HepG2 (cell line): ENCODE measurements around the gene KRT2. TPM values are rescaled to one million over a fixed set of nuclear protein-coding genes. Genes with fewer than 3 reads are reported as not detected.

Source experiments
- ATAC-seq: fragments of 200-7000 bp; cut with Tn5 transposase; 3 replicates; pipeline ENCODE4 v1.9.1; 2020; ENCODE audit warnings: mild to moderate bottlenecking, moderate library complexity
- BruUV-seq: library from RNA; stranded (reverse); fragments of 400-500 nt; replicated peaks from 2 replicates; lab custom pipeline; 2021; lab: Mats Ljungman, UMichigan
- CTCF ChIA-PET: fragments of 300-600 bp; formaldehyde crosslinking; extraction: SDS; loops from one replicate; lab custom pipeline; 2021; ENCODE audit warnings: low total read pairs, inconsistent platforms, low intra/inter-chr PET ratio; lab: Yijun Ruan, JAX
- POLR2A ChIA-PET: fragments of 350-600 bp; sonication (Branson Sonifier 250); formaldehyde crosslinking; loops from one replicate; lab custom pipeline; 2020; ENCODE audit warnings: antibody characterized with exemption, inconsistent platforms; lab: Yijun Ruan, JAX
- DNase-seq: peaks from one replicate; pipeline ENCODE4 v3.0.0-alpha.2; 2015; ENCODE audit warnings: low spot score
- FAIRE-seq: peaks from 3 replicates; lab custom pipeline; 2011; peaks lifted over from hg19 to GRCh38; lab: Jason Lieb, UNC
- H2AFZ ChIP-seq: one replicate; pipeline ENCODE4 v1.6.1; 2011; ENCODE audit warnings: low read length, inconsistent platforms
- H3K27ac ChIP-seq: fragments of 300-600 bp; 3 replicates; pipeline ENCODE4 v1.8.0; 2011; ENCODE audit warnings: mixed run types, mild to moderate bottlenecking, mixed read lengths, low read length, inconsistent platforms; ENCODE audit not compliant: insufficient read depth; ENCODE audit errors: extremely low read length
- H3K27me3 ChIP-seq, 2 experiments: fragments of 200-600 bp in 1 of 2; 2 replicates in 1 of 2; 3 replicates in 1 of 2; pipeline versions ENCODE4 v1.6.0 to v1.8.0; 2011; ENCODE audit warnings: low read length in 2 of 2, mild to moderate bottlenecking in 2 of 2, moderate library complexity in 2 of 2, inconsistent platforms in 1 of 2; ENCODE audit not compliant: insufficient read depth in 2 of 2, control insufficient read depth in 1 of 2
- H3K36me3 ChIP-seq, 2 experiments: fragments of 200-600 bp in 1 of 2; replicated peaks in 1 of 2; 2 replicates in 1 of 2; 3 replicates in 1 of 2; pipeline versions ENCODE4 v1.5.1 to v1.8.0; 2011; ENCODE audit warnings: low read length in 2 of 2, inconsistent platforms in 1 of 2; ENCODE audit not compliant: insufficient read depth in 2 of 2, control insufficient read depth in 1 of 2
- H3K4me1 ChIP-seq: 2 replicates; pipeline ENCODE4 v1.5.1; 2012; ENCODE audit warnings: low read length, inconsistent platforms; ENCODE audit not compliant: insufficient read depth
- H3K4me2 ChIP-seq: 2 replicates; pipeline ENCODE4 v1.6.0; 2011; ENCODE audit warnings: low read depth, low read length, inconsistent platforms
- H3K4me3 ChIP-seq, 3 experiments: fragments of 200-600 bp in 1 of 3; sonication (generic), shearing (Covaris generic) in 1 of 3; replicated peaks in 1 of 3; 2 replicates each; pipeline ENCODE4 v1.5.1; 2011 to 2016; ENCODE audit warnings: low read length in 3 of 3, inconsistent platforms in 2 of 3, low read depth in 2 of 3, mild to moderate bottlenecking in 2 of 3, control low read depth in 1 of 3, mixed read lengths in 1 of 3; ENCODE audit not compliant: insufficient read depth in 1 of 3
- H3K79me2 ChIP-seq: one replicate; pipeline ENCODE4 v1.6.1; 2011; ENCODE audit warnings: low read length, inconsistent platforms; ENCODE audit not compliant: insufficient read depth
- H3K9ac ChIP-seq: 2 replicates; pipeline ENCODE4 v1.6.0; 2011; ENCODE audit warnings: mild to moderate bottlenecking, low read depth, low read length, inconsistent platforms; ENCODE audit not compliant: insufficient read depth
- H3K9me3 ChIP-seq: 2 replicates; pipeline ENCODE4 v1.5.1; 2012; ENCODE audit warnings: mild to moderate bottlenecking, low read length
- H4K20me1 ChIP-seq: 2 replicates; pipeline ENCODE4 v1.6.0; 2011; ENCODE audit warnings: inconsistent platforms, mild to moderate bottlenecking, low read length, moderate library complexity; ENCODE audit not compliant: insufficient read depth
- HHEX ChIP-seq: IDR thresholded peaks from 2 replicates; pipeline ENCODE4 v1.6.1; 2016; ENCODE audit warnings: control low read depth
- SMARCE1 ChIP-seq: fragments of 450-650 bp; IDR thresholded peaks from 2 replicates; pipeline ENCODE4 v1.6.1; 2017; ENCODE audit warnings: borderline replicate concordance
- SP4 ChIP-seq: sonication (generic); formaldehyde crosslinking; IDR thresholded peaks from 2 replicates; pipeline ENCODE4 v1.8.1; 2023; ENCODE audit warnings: mild to moderate bottlenecking, missing genetic modification reagents
- TERF1 ChIP-seq: sonication (generic); formaldehyde crosslinking; IDR thresholded peaks from 2 replicates; pipeline ENCODE4 v1.8.0; 2022; ENCODE audit warnings: mild to moderate bottlenecking, missing genetic modification reagents, moderate library complexity
- YY1 ChIP-seq: IDR thresholded peaks from 2 replicates; pipeline ENCODE4 v1.6.1; 2011; ENCODE audit warnings: low read length, low read depth, moderate library complexity, mild to moderate bottlenecking; ENCODE audit not compliant: insufficient read depth, insufficient replicate concordance
- ZBTB8A ChIP-seq: sonication (generic); formaldehyde crosslinking; IDR thresholded peaks from 2 replicates; pipeline ENCODE4 v1.4.0; 2020; ENCODE audit warnings: mild to moderate bottlenecking, low read depth, missing genetic modification reagents, borderline replicate concordance
- ZHX1 ChIP-seq: sonication (generic); formaldehyde crosslinking; IDR thresholded peaks from 2 replicates; pipeline ENCODE4 v1.8.1; 2022; ENCODE audit warnings: low read depth, mild to moderate bottlenecking, missing genetic modification reagents
- WGBS: methylation state at CpG from one replicate; pipeline ENCODE4 v1.1.6; 2017; ENCODE audit warnings: low lambda C conversion rate; 5-methylcytosine and 5-hydroxymethylcytosine counted together
- in situ Hi-C: cut with HindIII; loops from 2 replicates; pipeline ENCODE4 v1.10.0; 2017; ENCODE audit warnings: low pct_unique_long_range_greater_than_20kb; ENCODE audit not compliant: extremely low pct_ligation_motif_present
- intact Hi-C: fragments of 100-400 bp; cut with micrococcal nuclease; formaldehyde crosslinking; loops from one replicate; pipeline ENCODE4 v1.10.0; 2022; ENCODE audit not compliant: unreplicated experiment
- polyA plus RNA-seq, 8 experiments: library from polyadenylated mRNA; depleted of rRNA in 3 of 8; stranded (reverse) in 7 of 8; unstranded in 1 of 8; fragments of >200 nt; fragmentation: Illumina TruSeq in 4 of 8; extraction: Trizol in 4 of 8; gene quantifications; 2 replicates each; pipeline versions ENCODE4 v1.2.1 to v1.2.3, GENCODE V29; 2011 to 2016; ENCODE audit warnings: low read depth in 4 of 8, missing spikeins in 1 of 8, mixed read lengths in 1 of 8; ENCODE audit not compliant: insufficient read depth in 1 of 8
- total RNA-seq, 5 experiments: library from RNA; depleted of rRNA; stranded (reverse); fragments of >200 nt; fragmentation: Illumina TruSeq; extraction: Trizol; gene quantifications; 2 replicates each; pipeline ENCODE4 v1.2.3, GENCODE V29; 2016; ENCODE audit warnings: low read depth in 1 of 5

KRT2 gene
- total and polyA plus RNA-seq, 2 of the 13 experiments (the other 11 are each of a cell fraction or from before 2014, with no cell fraction given) = not detected

GRCh38 chr12:52606096-52606495 is 45.9 kb downstream of the KRT2 start:
- FAIRE-seq (no peak), ATAC-seq (no peak), DNase-seq (no peak)
- Histone ChIP-seq H4K20me1 (no peaks in the 10 kb centered on the region), H3K4me3 (no peak overlapping the region), H3K9me3 (no peaks in the 10 kb centered on the region), H3K27me3 (peaks cover 3 to 23% of the 10 kb centered on the region in 2 experiments; a peak in 3 of 5 replicates), H3K79me2 (no peaks in the 10 kb centered on the region), H3K9ac (no peak overlapping the region), H3K4me1 (no peaks in the 10 kb centered on the region), H3K4me2 (no peak overlapping the region), H2AFZ (no peak overlapping the region), H3K36me3 (no peaks in the 10 kb centered on the region), H3K27ac (no peak overlapping the region)
- 5% methylated on average over 3 of the region's 3 CpGs for WGBS
- CTCF ChIA-PET = no interaction called here
- no TSS peak for BruUV-seq
- POLR2A ChIA-PET = no interaction called here
- intact Hi-C loops (no loop called here), in situ Hi-C loops (no loop called here)
- TF ChIP-seq SMARCE1 = no peak
- TF ChIP-seq HHEX = no peak
- TF ChIP-seq TERF1 (CRISPR knock-in tag) = no peak
- TF ChIP-seq YY1 = no peak
- TF ChIP-seq ZBTB8A (CRISPR knock-in tag) = no peak
- no peak for TF ChIP-seq ZHX1
- TF ChIP-seq SP4 (CRISPR knock-in tag) = no peak
